ENCODE data around the gene IGFBP7. TPM values are rescaled to one million over a fixed set of nuclear protein-coding genes. Genes with fewer than 3 reads are reported as not detected.

The IGFBP7 gene
- total and polyA plus RNA-seq, 4 experiments from 2014 or later: not detected

GRCh38 chr4:57116245-57116644, 6.1 kb upstream of the IGFBP7 start:
- Histone ChIP-seq H3K27me3 (ENCODE audit: insufficient read depth, low read length) (peaks cover 6% of the 10 kb centered on the region), H3K36me3 (ENCODE audit: insufficient read depth, low read length) (no peaks in the 10 kb centered on the region), H3K9me3 (ENCODE audit: control insufficient read depth in 1 of 2, low read length in 2 of 2) (no peaks in the 10 kb centered on the region), H3K4me1 (ENCODE audit: insufficient read depth, low read length) (peaks cover 2% of the 10 kb centered on the region), H3K27ac (ENCODE audit: low read depth, low read length) (no peak overlapping the region), H3K4me3 (ENCODE audit: low read length in 2 of 2) (no peak overlapping the region)
- Mint-ChIP-seq H3K36me3 (no peaks in the 10 kb centered on the region), H3K27ac (no peak overlapping the region), H3K4me3 (no peak overlapping the region), H3K9me3 (no peaks in the 10 kb centered on the region), H3K4me1 (peaks cover under 1 to 2% (median 1%) of the 10 kb centered on the region in 4 donors), H3K27me3 (peaks cover 26 to 37% of the 10 kb centered on the region in 2 donors)
- DNase-seq: no peak
- intact Hi-C loops (cut with micrococcal nuclease): no loop called here
- CTCF ChIA-PET (ENCODE audit: partially characterized antibody): no interaction called here
- POLR2A ChIA-PET (ENCODE audit: partially characterized antibody): no interaction called here

GRCh38 chr4:57114973-57115372, 4.8 kb upstream of the IGFBP7 start:
- Histone ChIP-seq H3K9me3 (ENCODE audit: control insufficient read depth in 1 of 2, low read length in 2 of 2) (no peaks in the 10 kb centered on the region), H3K4me3 (ENCODE audit: low read length in 2 of 2) (no peak overlapping the region), H3K27me3 (ENCODE audit: insufficient read depth, low read length) (peaks cover 13% of the 10 kb centered on the region), H3K4me1 (ENCODE audit: insufficient read depth, low read length) (peaks cover 10% of the 10 kb centered on the region), H3K27ac (ENCODE audit: low read depth, low read length) (no peak overlapping the region), H3K36me3 (ENCODE audit: insufficient read depth, low read length) (no peaks in the 10 kb centered on the region)
- H3K27me3 Mint-ChIP-seq: peaks cover 34 to 45% of the 10 kb centered on the region in 2 donors
- no peaks in the 10 kb centered on the region for H3K9me3 Mint-ChIP-seq
- H3K4me1 Mint-ChIP-seq: peaks cover 8 to 11% (median 9%) of the 10 kb centered on the region in 4 donors
- no peak overlapping the region for H3K4me3 Mint-ChIP-seq
- CTCF ChIA-PET (ENCODE audit: partially characterized antibody): no interaction called here
- no peak for DNase-seq
- intact Hi-C loops (cut with micrococcal nuclease): no loop called here
- POLR2A ChIA-PET (ENCODE audit: partially characterized antibody): no interaction called here
- H3K36me3 Mint-ChIP-seq: no peaks in the 10 kb centered on the region
- H3K27ac Mint-ChIP-seq: no peak overlapping the region

- no peak overlapping the region for H3K4me3 ChIP-seq (ENCODE audit: low read length in 2 of 2)
- H3K36me3 Mint-ChIP-seq: no peaks in the 10 kb centered on the region
- H3K27ac ChIP-seq (ENCODE audit: low read depth, low read length): no peak overlapping the region
- H3K4me1 ChIP-seq (ENCODE audit: insufficient read depth, low read length): peaks cover 10% of the 10 kb centered on the region
- POLR2A ChIA-PET (ENCODE audit: partially characterized antibody): no interaction called here
- intact Hi-C loops (cut with micrococcal nuclease): no loop called here
- no peaks in the 10 kb centered on the region for H3K36me3 ChIP-seq (ENCODE audit: insufficient read depth, low read length)
- no peaks in the 10 kb centered on the region for H3K9me3 ChIP-seq (ENCODE audit: control insufficient read depth in 1 of 2, low read length in 2 of 2)
- no peak overlapping the region for H3K27ac Mint-ChIP-seq
- peaks cover 8 to 17% (median 10%) of the 10 kb centered on the region in 4 donors for H3K4me1 Mint-ChIP-seq
- no peak for DNase-seq
- H3K27me3 Mint-ChIP-seq: peaks cover 40 to 47% of the 10 kb centered on the region in 2 donors
- CTCF ChIA-PET (ENCODE audit: partially characterized antibody): no interaction called here
- peaks cover 13% of the 10 kb centered on the region for H3K27me3 ChIP-seq (ENCODE audit: insufficient read depth, low read length)
- no peak overlapping the region for H3K4me3 Mint-ChIP-seq
- H3K9me3 Mint-ChIP-seq: no peaks in the 10 kb centered on the region
Observed at GRCh38 chr4:57113870-57114269, 3.7 kb upstream of the IGFBP7 start.

GRCh38 chr4:57110640-57111511, 691 bp upstream of the IGFBP7 start:
- peaks cover 13% of the 10 kb centered on the region for H3K27me3 ChIP-seq (ENCODE audit: insufficient read depth, low read length)
- H3K4me1 ChIP-seq (ENCODE audit: insufficient read depth, low read length): peaks cover 10% of the 10 kb centered on the region
- H3K27ac ChIP-seq (ENCODE audit: low read depth, low read length): no peak overlapping the region
- no peak overlapping the region for H3K4me3 ChIP-seq (ENCODE audit: low read length in 2 of 2)
- no peak for DNase-seq
- Mint-ChIP-seq H3K36me3 (no peaks in the 10 kb centered on the region), H3K27me3 (peaks cover 49 to 54% of the 10 kb centered on the region in 2 donors), H3K27ac (peak overlapping the region in 2 of 7 donors; percentile 12 to 37), H3K4me3 (peak overlapping the region; percentile 77 to 95 (median 82)), H3K9me3 (peaks cover 0 to 2% (median 0%) of the 10 kb centered on the region in 8 donors), H3K4me1 (peaks cover 8 to 17% (median 10%) of the 10 kb centered on the region in 4 donors)
- intact Hi-C loops (cut with micrococcal nuclease): no loop called here
- H3K36me3 ChIP-seq (ENCODE audit: insufficient read depth, low read length): no peaks in the 10 kb centered on the region
- ChIA-PET CTCF (ENCODE audit: partially characterized antibody) (no interaction called here), POLR2A (ENCODE audit: partially characterized antibody) (no interaction called here)
- no peaks in the 10 kb centered on the region for H3K9me3 ChIP-seq (ENCODE audit: control insufficient read depth in 1 of 2, low read length in 2 of 2)

- peak overlapping the region in 7 of 8 donors; percentile 18 to 65 (median 43) for H3K4me3 Mint-ChIP-seq
- no peak overlapping the region for H3K27ac Mint-ChIP-seq
- Histone ChIP-seq H3K27ac (ENCODE audit: low read depth, low read length) (no peak overlapping the region), H3K36me3 (ENCODE audit: insufficient read depth, low read length) (no peaks in the 10 kb centered on the region), H3K9me3 (ENCODE audit: control insufficient read depth in 1 of 2, low read length in 2 of 2) (no peaks in the 10 kb centered on the region), H3K4me1 (ENCODE audit: insufficient read depth, low read length) (peaks cover 10% of the 10 kb centered on the region), H3K27me3 (ENCODE audit: insufficient read depth, low read length) (peaks cover 13% of the 10 kb centered on the region), H3K4me3 (ENCODE audit: low read length in 2 of 2) (no peak overlapping the region)
- intact Hi-C loops (cut with micrococcal nuclease): no loop called here
- peaks cover 50 to 57% of the 10 kb centered on the region in 2 donors for H3K27me3 Mint-ChIP-seq
- peaks cover 0 to 2% (median 0%) of the 10 kb centered on the region in 8 donors for H3K9me3 Mint-ChIP-seq
- no peak for DNase-seq
- ChIA-PET CTCF (ENCODE audit: partially characterized antibody) (no interaction called here), POLR2A (ENCODE audit: partially characterized antibody) (no interaction called here)
- H3K4me1 Mint-ChIP-seq: peaks cover 8 to 17% (median 10%) of the 10 kb centered on the region in 4 donors
- H3K36me3 Mint-ChIP-seq: no peaks in the 10 kb centered on the region
Observed at GRCh38 chr4:57109411-57109846, 756 bp downstream of the IGFBP7 start.

- no peaks in the 10 kb centered on the region for H3K9me3 ChIP-seq (ENCODE audit: control insufficient read depth in 1 of 2, low read length in 2 of 2)
- ChIA-PET POLR2A (ENCODE audit: partially characterized antibody) (no interaction called here), CTCF (ENCODE audit: partially characterized antibody) (no interaction called here)
- no peaks in the 10 kb centered on the region for H3K36me3 Mint-ChIP-seq
- peak overlapping the region in 2 of 7 donors; percentile 10 to 18 for H3K27ac Mint-ChIP-seq
- no peaks in the 10 kb centered on the region for H3K36me3 ChIP-seq (ENCODE audit: insufficient read depth, low read length)
- H3K27me3 ChIP-seq (ENCODE audit: insufficient read depth, low read length): peaks cover 6% of the 10 kb centered on the region
- H3K27me3 Mint-ChIP-seq: peaks cover 39 to 41% of the 10 kb centered on the region in 2 donors
- no peak for DNase-seq
- H3K9me3 Mint-ChIP-seq: peaks cover 0 to 2% (median 0%) of the 10 kb centered on the region in 8 donors
- H3K4me3 ChIP-seq (ENCODE audit: low read length in 2 of 2): no peak overlapping the region
- no peak overlapping the region for H3K4me3 Mint-ChIP-seq
- H3K4me1 Mint-ChIP-seq: peaks cover 6 to 14% (median 8%) of the 10 kb centered on the region in 4 donors
- peaks cover 8% of the 10 kb centered on the region for H3K4me1 ChIP-seq (ENCODE audit: insufficient read depth, low read length)
- intact Hi-C loops (cut with micrococcal nuclease): no loop called here
- no peak overlapping the region for H3K27ac ChIP-seq (ENCODE audit: low read depth, low read length)
Observed at GRCh38 chr4:57106181-57106580, 4.0 kb downstream of the IGFBP7 start.

GRCh38 chr4:57104706-57105560, 5.3 kb downstream of the IGFBP7 start:
- no peaks in the 10 kb centered on the region for H3K9me3 ChIP-seq (ENCODE audit: control insufficient read depth in 1 of 2, low read length in 2 of 2)
- POLR2A ChIA-PET (ENCODE audit: partially characterized antibody): no interaction called here
- H3K4me3 ChIP-seq (ENCODE audit: low read length in 2 of 2): no peak overlapping the region
- no peak overlapping the region for H3K27ac ChIP-seq (ENCODE audit: low read depth, low read length)
- no peaks in the 10 kb centered on the region for H3K36me3 Mint-ChIP-seq
- no peak overlapping the region for H3K4me3 Mint-ChIP-seq
- H3K27ac Mint-ChIP-seq: no peak overlapping the region
- H3K36me3 ChIP-seq (ENCODE audit: insufficient read depth, low read length): no peaks in the 10 kb centered on the region
- CTCF ChIA-PET (ENCODE audit: partially characterized antibody): interaction anchor here (0.7 kb wide), 1 partner anchor 58 kb away, joined by 3 read pairs; no protein-coding TSS in a partner anchor
- intact Hi-C loops (cut with micrococcal nuclease): no loop called here
- peaks cover 0 to 6% (median under 1%) of the 10 kb centered on the region in 4 donors for H3K4me1 Mint-ChIP-seq
- peaks cover 0 to 2% (median 0%) of the 10 kb centered on the region in 8 donors for H3K9me3 Mint-ChIP-seq
- no peaks in the 10 kb centered on the region for H3K4me1 ChIP-seq (ENCODE audit: insufficient read depth, low read length)
- H3K27me3 ChIP-seq (ENCODE audit: insufficient read depth, low read length): no peaks in the 10 kb centered on the region
- peaks cover 32 to 35% of the 10 kb centered on the region in 2 donors for H3K27me3 Mint-ChIP-seq
- DNase-seq: no peak

All from CD4-positive, alpha-beta memory T cell (primary cell).